Measurements from ENCODE around the gene SNAPC4. TPM values are rescaled to one million over a fixed set of nuclear protein-coding genes. Genes with fewer than 3 reads are reported as not detected.
A peak's percentile ranks its signal among the peaks of the same experiment; 100 is the strongest.

Gene SNAPC4
- total and polyA plus RNA-seq, 2 experiments from 2014 or later = 6.3 to 10.5 TPM

DNA sequence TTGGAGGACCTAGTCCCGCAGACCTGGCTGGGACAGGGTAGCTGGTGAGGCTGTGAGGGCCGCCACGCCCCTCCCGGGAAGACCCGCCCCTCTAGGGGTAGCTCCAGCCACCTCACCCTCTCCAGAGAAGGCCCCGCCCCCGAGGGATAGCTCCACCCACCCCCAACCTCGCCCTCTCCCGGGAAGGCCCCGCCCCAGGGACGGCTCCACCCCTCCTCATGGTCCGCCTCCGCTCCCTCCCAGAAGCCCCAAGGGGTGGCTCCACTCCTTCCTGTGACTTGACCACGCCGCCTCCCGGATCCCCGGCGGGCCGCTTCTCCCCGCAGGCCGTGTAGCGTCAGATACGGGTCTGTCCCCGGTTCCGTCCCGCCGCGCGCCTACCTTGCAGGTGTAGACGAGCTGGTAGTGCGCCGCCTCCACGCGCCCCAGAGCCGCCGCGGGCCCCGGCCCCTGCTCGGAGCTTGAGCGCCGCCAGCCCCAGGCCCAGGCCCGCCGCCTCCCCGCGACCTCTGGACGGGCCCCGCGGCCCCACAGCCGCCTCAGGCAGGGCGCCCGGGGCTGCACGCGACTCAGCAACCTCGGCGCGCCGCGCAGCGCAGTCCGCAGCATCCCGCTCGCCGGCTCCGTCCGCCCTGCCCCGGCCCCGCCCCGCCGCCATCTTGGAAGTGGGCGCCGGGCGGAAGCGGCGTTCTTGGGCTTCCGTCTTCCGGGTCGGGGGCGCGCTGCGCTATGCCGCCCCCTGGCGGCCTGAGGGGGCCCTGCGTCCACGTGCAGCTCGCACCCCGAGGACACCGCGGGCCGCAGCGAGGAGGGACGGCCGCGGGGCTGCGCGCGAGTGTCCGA lies 36.6 kb downstream of the SNAPC4 start, which contains the start of gene DNLZ:
Gene DNLZ (minus strand): TSS at position 639 of the 843 bp plus-strand sequence. CDS start 30 bp downstream, at position 609.
- Histone ChIP-seq H3K79me2 (no peaks in the 10 kb centered on the region), H2AFZ (peak within 1 kb of the TSS; percentile 30), H3K9me2 (replicated peaks; ENCODE audit: insufficient read depth) (no peaks in the 10 kb centered on the region), H3K27ac (peak within 1 kb of the TSS; percentile 90), H3K4me2 (peak within 1 kb of the TSS; percentile 68), H3K4me1 (ENCODE audit: insufficient read depth) (peaks cover 6% of the 10 kb centered on the region), H3K9me3 (ENCODE audit: low read depth) (no peaks in the 10 kb centered on the region), H3K4me3 (peak within 1 kb of the TSS; percentile 56), H3K36me3 (replicated peaks; ENCODE audit: insufficient read depth, low read depth) (no peaks in the 10 kb centered on the region), H3K27me3 (no peaks in the 10 kb centered on the region), H4K20me1 (ENCODE audit: insufficient read depth, poor library complexity, severe bottlenecking) (no peaks in the 10 kb centered on the region)
- peak; percentile 98 for DNase-seq (ENCODE audit: low spot score)
- WGBS (ENCODE audit: low lambda C conversion rate, missing lambda C conversion rate) = 2% methylated on average over 48 of the region's 97 CpGs
- TF ChIP-seq, protein P1, sequence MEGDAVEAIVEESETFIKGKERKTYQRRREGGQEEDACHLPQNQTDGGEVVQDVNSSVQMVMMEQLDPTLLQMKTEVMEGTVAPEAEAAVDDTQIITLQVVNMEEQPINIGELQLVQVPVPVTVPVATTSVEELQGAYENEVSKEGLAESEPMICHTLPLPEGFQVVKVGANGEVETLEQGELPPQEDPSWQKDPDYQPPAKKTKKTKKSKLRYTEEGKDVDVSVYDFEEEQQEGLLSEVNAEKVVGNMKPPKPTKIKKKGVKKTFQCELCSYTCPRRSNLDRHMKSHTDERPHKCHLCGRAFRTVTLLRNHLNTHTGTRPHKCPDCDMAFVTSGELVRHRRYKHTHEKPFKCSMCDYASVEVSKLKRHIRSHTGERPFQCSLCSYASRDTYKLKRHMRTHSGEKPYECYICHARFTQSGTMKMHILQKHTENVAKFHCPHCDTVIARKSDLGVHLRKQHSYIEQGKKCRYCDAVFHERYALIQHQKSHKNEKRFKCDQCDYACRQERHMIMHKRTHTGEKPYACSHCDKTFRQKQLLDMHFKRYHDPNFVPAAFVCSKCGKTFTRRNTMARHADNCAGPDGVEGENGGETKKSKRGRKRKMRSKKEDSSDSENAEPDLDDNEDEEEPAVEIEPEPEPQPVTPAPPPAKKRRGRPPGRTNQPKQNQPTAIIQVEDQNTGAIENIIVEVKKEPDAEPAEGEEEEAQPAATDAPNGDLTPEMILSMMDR (IDR thresholded peaks at IDR 0.05; ENCODE audit: poor library complexity) = peak; percentile 92
- TF ChIP-seq EZH2phosphoT487 (IDR thresholded peaks at IDR 0.05; ENCODE audit: low read depth, severe bottlenecking, unreplicated experiment) = no peak

DNA sequence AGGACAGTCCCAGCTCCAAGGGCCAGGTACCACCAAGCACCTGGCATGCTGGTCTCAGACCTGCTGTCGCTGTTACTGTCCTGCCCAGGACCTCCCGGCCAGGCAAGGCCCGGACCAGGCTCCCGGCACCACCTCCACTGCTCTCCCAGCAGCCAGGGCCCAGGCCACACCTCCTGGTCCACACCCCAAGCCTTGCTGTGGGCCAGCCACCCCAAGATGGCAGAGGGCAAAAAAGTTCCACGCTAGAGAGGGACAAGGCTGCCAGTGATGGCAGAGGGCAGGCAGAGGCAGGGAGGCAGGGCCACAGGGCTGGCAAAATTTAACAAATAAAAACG lies 37.6 kb downstream of the SNAPC4 start:
- H2AFZ ChIP-seq = no peak overlapping the region
- H3K27ac ChIP-seq = peak overlapping the region; percentile 25
- no peak for DNase-seq (ENCODE audit: low spot score)
- H3K79me2 ChIP-seq = no peaks in the 10 kb centered on the region
- H3K4me1 ChIP-seq (ENCODE audit: insufficient read depth) = peaks cover 6% of the 10 kb centered on the region
- peak overlapping the region; percentile 58 for H3K4me2 ChIP-seq
- no peak overlapping the region for H3K4me3 ChIP-seq
- H3K36me3 ChIP-seq (replicated peaks; ENCODE audit: insufficient read depth, low read depth) = no peaks in the 10 kb centered on the region
- no peaks in the 10 kb centered on the region for H3K9me2 ChIP-seq (replicated peaks; ENCODE audit: insufficient read depth)
- H3K27me3 ChIP-seq = no peaks in the 10 kb centered on the region
- no peaks in the 10 kb centered on the region for H4K20me1 ChIP-seq (ENCODE audit: insufficient read depth, poor library complexity, severe bottlenecking)
- TF ChIP-seq EZH2phosphoT487 (IDR thresholded peaks at IDR 0.05; ENCODE audit: low read depth, severe bottlenecking, unreplicated experiment) = no peak
- TF ChIP-seq, protein P1 (IDR thresholded peaks at IDR 0.05; ENCODE audit: poor library complexity) = no peak
- TF ChIP-seq EZH2 (IDR thresholded peaks at IDR 0.05; ENCODE audit: borderline replicate concordance) = no peak
- no peaks in the 10 kb centered on the region for H3K9me3 ChIP-seq (ENCODE audit: low read depth)
- WGBS (ENCODE audit: low lambda C conversion rate, missing lambda C conversion rate) = 92% methylated on average over 6 of the region's 6 CpGs

DNA sequence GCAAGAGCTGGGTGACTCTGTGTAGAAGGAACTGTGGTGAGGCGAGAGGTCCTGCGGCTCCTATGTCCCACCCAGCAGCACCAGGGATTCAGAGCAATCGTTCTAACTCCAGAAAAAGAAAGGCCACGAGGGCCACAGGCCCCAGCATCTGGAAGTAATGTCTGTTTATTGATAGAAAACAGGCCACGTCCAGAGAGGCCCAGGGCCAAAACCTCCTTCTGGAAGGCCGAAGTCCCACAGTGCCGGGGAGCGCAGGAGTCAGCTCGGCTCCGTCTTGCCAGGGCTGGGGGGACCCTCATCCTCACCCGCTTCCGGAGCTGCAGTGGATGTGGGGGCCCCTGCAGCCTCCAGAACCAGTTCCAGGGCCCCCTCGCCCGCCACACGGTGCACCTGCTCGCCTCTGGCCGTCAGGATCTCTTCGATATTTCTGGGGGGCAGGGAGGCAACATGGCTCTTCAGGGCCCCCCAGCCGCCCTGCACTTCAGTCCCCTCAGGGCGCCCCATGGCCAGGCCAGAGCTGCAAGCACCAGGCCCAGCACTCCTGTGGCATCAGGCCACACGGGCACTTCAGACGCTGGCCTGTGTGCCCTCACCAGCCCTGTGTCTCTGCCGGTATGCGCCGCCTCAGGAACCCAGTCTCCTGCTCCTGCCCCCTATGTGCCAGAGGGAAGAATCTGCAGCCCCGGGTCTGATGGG lies 38.1 kb downstream of the SNAPC4 start:
- WGBS (ENCODE audit: low lambda C conversion rate, missing lambda C conversion rate) = 85% methylated on average over 25 of the region's 26 CpGs
- no peaks in the 10 kb centered on the region for H3K9me2 ChIP-seq (replicated peaks; ENCODE audit: insufficient read depth)
- no peak overlapping the region for H2AFZ ChIP-seq
- no peaks in the 10 kb centered on the region for H3K79me2 ChIP-seq
- H3K4me1 ChIP-seq (ENCODE audit: insufficient read depth) = peaks cover 6% of the 10 kb centered on the region
- no peaks in the 10 kb centered on the region for H3K36me3 ChIP-seq (replicated peaks; ENCODE audit: insufficient read depth, low read depth)
- no peaks in the 10 kb centered on the region for H3K9me3 ChIP-seq (ENCODE audit: low read depth)
- no peaks in the 10 kb centered on the region for H3K27me3 ChIP-seq
- DNase-seq (ENCODE audit: low spot score) = no peak
- peak overlapping the region; percentile 55 for H3K27ac ChIP-seq
- no peak overlapping the region for H3K4me2 ChIP-seq
- TF ChIP-seq EZH2phosphoT487 (IDR thresholded peaks at IDR 0.05; ENCODE audit: low read depth, severe bottlenecking, unreplicated experiment) = no peak
- TF ChIP-seq, protein P1 (IDR thresholded peaks at IDR 0.05; ENCODE audit: poor library complexity) = no peak
- no peak for TF ChIP-seq EZH2 (IDR thresholded peaks at IDR 0.05; ENCODE audit: borderline replicate concordance)
- H4K20me1 ChIP-seq (ENCODE audit: insufficient read depth, poor library complexity, severe bottlenecking) = no peaks in the 10 kb centered on the region
- no peak overlapping the region for H3K4me3 ChIP-seq

Measured in hepatocyte (in vitro differentiated cells).